ENCODE data around the gene CCDC34.

Gene CCDC34

DNA sequence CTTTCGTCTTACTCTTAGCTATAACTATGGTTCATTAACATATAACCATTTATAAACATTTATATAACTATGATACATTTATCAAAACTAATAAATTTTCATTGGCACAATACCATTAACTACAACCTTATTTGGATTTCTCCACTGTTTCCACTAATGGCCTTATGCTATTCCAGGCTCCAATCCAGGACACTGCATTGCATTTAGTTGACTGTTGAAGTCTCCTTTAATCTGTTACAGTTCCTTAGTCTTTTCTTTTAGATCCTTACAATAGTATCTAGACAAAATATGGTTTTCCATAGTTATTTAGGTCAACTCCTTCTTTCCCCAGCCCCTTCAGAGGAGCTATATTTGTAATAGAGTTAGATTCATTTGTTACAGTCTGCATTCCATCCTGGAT, 47.2 kb downstream of the CCDC34 start:
- DNase-seq, result no peak

DNA sequence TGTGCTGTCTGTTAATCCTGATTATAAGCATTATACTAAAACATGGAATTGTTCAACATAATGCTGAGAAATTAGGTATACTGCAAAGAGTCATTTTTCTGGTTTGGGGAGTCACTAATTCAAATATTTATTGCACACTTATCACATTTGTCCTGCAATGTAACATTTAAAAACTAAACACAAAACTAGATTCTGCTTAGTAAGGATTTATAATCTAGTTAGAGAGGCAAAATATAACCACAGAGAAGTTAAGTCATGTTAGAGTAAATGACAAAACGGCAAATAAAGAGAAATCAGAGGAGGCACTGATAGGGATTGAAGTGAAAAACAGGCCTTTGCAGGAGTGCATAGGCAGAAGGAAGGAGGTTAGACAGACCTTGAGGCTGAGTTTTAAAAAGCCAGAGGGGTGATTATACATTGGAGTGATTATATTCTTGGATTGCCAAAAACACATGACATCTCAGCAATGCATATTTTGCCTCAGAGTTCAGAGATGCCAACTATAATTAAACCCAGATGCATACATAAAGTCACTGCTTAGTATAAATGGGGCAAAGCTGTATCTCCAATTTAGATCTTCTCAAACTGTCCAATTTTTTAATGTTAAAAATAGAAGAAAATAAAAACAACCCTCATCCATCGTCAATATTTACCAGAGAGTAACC, 49.7 kb downstream of the CCDC34 start:
- DNase-seq, result no peak

DNA sequence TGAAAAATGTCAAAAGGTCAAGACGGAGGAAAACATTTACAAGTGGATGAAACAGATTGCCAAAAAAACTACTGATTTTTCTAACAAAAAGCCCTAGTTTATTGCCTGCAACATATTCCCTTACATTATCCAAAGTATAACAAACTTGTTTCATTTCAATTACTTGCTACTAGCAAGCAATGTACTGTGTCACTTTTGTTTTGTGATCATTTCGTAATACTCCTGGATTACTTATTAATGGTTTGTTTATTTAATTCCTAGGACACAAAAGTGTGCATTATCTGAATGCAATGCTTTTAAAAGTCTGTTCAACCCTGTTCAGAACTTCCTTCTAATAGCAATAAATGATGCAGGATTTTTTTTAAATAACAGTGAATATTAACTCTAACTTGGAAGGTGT, 50.9 kb downstream of the CCDC34 start:
- no peak for DNase-seq

DNA sequence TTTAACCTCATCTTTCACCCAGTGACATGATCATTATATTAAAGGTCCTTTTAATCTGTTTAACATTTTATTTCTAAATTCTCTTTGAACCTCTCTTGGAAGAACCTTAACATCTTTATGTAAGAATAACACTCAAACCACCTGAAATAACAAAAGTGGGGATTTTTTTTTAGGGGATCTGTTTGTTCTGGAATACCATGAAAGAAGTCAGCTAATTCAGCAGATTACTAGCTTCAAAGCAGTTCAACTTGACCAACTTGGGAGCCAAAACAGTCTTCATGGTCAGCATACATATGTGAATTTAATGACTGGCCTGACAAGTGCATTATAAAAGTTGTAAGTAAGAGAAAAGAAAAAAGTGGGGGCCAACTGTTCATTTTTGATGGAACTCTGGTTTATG, 52.3 kb downstream of the CCDC34 start:
- no peak for DNase-seq

DNA sequence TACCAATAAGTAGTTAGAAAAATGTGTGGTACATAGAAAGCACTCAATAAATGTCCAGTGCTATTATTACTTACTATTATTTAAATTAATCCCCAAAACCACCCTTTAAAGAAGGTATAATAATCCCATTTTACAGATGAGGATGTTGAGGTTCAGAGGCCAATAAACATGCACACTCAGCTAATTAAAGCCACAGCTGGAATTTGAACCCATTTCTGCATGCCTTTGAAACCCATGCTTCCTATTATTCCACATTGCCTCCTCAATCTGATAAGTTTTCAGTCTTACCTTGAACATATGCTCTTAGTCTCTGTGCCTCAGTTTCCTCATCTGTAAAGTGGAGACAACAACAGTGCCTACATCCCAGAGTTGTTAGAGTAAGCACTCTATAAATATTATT, 52.8 kb downstream of the CCDC34 start:
- no peak for DNase-seq

DNA sequence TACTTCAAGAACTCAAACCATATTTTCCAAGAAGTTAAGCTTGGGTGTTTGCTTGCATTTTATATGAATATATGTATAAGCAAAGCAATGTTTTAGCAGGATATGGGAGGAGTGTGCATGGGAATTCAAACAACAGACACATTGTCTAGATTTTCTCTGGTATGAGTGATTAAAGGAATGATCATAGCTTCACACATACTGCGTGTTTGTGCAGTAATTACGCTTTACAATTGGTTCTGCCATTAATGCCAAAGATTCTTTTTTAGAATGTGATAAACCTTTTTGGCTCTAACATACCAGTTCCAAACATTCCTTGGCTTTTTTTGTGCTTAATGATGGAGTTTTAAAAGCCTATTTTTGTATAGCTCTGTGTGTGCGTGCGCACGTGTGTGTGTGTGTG, 54.0 kb downstream of the CCDC34 start:
- no peak for DNase-seq

DNA sequence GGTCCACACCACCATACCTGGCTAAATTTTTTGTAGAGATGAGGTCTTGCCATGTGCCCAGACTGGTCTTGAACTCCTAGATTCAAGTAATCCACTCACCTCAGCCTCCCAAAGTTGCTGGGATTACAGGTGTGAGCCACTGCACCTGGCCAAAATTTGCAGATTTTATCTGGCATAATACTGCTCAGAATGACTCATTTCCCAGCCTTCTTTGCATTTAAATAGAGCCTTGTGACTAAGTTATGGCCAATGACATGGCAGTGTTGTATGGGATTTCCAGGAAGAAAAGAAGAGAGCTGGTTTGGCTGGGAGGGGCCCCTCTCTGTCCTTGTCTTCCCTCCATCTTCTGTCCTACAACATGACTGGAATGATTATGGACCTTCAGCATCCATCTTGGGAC, 55.8 kb downstream of the CCDC34 start:
- peak; percentile 3 for DNase-seq

DNA sequence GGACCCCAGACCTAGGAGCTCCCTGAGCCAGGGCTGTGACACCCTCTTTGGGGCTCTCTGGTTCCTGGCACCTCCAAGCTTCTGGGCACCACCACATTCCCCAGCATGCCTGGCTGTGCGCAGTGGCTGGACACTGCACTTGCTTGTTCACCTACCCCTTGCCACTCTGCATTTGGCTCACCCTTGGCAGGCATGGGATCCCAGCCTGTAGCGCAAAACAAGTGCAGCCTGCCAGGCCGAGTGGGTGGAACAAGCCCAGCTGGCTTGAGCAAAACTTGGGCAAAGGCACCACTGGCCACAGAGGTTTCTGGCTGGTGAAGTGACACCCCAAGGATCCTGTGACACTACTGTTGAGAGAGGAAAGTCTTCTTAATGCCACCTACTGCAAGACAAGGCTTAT, 57.3 kb downstream of the CCDC34 start:
- no peak for DNase-seq

DNA sequence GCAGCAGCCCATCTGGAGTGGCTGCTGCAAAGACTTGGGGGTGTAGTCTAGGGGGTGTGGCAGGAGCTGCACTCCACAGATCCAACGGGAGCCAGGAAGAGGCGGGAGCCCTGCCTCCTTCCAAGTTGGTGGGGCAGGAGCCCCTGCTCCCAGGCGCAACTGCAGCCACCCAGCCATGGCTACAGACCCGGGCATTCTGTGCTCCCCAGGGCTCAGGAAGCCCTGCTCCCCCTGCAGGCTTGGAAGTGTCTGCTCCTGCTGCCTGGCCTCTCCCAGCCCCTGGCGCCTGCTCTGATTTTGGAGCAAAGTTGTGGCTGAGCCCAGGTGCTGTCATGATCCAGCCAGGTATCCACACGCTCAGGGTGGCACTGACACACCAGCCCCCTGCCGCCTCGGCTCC, 58.5 kb downstream of the CCDC34 start:
- DNase-seq, result no peak

DNA sequence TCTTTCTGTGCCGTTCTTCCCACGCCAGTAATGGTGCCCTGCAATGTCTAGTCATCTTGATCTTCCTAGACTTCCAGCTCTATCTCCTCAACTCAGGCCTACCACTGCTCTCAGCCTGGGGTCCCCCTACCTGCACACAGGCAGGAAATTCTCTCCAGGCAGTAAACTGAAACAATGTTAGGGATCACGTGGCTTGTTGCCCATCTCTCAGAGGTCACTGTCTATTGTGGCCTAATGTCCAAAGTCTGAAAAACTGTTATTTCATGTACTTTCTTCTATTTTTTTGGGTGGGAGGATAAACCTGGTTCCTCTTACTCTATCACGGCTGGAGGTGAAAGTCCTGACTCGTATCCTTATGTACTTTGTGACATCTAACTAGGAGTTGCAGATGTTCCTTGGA, 59.1 kb downstream of the CCDC34 start:
- no peak for DNase-seq

DNA sequence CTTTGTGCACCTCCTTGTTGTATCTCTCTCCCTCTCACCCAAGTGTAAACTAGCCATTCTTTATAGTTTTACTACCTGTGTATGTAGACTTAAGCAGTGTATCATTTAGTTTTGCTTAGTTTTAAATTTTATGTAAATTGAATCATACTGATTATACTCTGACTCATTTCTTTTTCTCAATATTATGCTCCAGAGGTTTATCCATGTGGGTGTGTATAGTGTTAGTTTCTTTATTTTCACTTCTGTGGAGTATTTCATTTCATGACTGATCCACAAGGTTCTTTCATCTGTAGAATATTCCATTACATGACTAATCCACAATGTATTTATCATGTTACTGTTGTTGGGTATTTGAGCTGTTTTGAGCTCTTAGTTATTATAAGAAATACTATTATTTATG, 62.0 kb downstream of the CCDC34 start:
- peak; percentile 54 for DNase-seq

DNA sequence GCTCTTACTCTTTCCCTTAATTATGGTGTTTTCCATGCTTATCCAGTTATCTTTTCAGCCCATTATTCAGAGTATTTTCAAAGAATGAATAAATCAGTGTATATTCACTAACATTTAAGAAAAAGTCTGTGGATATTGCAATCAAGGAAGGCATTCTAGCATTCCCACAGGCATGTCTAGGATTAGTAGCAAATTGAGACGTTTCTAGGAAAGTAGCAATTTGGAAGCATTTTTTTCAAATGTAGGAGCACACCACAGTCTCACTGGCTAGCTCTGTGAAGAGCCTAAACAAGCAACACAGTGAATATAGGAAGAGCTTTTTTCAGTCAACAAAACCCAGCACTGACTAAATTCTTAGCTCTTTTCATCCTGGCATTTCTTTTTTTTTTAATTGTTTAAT, 65.4 kb downstream of the CCDC34 start:
- no peak for DNase-seq

DNA sequence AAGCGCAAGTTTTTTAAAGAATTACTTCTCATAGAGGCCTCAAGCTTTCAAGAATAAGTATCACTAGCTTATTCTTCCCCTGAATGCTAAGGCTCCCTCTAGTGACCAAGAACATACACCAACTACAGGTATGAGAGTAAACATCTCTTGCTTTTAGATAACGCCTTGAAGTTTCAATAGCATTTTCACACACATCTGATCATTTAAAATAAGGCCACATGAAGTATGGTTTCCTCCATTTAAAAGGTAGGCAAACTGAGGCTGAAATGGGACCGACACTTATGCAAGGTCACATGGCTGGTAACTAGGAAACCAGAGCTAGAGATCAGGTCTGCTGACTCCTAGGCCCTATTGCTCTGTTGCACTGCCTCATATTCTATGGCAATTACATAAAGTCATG, 66.5 kb downstream of the CCDC34 start:
- peak; percentile 36 for DNase-seq

DNA sequence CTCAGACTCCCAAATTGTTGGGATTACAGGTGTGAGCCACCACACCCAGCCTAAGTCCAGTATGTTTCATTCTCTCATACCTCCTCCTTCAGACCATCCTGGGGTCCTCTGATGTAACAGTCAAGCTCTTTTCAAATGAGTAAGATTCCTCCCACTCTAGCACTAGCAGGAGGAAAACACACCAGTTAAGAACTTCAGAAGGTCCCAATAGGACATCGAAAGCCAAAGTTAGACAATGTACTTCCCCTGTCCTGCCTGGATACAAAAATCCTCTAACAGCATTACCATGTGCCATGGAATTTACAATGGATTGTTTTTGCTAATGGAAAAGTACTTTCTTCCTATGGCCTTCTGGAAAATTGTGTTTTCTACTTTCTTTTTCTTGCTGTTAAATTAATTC, 67.1 kb downstream of the CCDC34 start:
- DNase-seq, result no peak

DNA sequence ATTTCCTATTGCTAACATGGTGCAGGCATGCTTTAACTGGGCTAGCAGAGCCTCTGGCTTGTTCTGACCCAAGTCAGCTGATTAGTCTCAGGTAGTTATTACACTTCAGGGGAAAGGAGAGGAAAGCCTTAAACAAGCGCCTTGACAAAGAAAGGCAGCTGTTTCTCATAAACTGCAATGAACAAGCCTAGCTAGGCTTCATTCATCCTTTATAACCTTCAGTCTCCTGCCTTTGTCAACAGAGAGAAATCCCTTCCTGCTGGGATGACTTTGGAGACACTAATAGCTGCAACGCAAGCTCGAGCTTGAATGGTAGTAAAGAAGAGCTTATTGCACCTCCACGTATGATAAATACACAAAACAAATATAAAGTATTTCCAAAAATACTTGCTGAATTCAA, 68.4 kb downstream of the CCDC34 start:
- DNase-seq, result no peak

DNA sequence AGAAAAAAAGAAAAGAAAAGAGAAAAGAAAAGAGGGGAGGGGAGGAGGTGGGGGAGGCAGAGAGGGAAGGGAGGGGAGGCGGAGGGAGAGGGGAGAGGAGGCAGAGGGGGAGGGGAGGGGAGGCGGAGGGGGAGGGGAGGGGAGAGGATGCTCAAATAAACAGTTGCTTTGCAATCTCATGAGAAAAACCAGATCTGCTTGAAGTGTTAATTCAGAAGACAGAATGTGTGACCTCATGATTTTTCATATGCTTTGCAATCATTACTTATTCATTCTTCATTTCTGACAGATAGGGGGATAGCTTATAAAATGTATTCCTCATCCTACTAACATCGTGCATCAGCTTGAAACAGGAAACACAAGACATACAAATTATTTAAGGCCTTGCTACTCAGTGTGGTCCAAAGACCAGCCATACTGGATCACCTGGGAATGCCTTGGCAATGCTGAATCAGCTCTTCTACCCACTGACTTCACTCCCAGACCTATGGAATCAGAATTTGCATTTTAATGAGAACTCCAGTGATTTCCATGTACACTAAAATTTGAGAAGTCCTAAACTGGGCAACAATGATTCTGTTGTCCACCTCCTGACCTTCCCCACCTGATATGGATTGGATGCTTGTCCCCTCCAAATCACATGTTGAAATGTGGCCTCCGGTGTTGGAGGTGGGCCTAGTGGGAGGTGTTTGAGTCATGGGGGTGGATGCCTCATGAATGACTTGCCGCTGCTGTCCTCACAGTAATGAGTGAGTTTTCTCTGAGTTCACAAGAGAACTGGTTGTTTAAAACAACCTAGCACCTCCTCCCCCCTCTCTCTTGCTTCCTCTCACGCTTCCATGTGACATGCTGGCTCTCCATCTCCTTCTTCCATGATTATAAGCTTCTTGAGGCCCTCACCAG, 69.2 kb downstream of the CCDC34 start:
- no peak for DNase-seq

DNA sequence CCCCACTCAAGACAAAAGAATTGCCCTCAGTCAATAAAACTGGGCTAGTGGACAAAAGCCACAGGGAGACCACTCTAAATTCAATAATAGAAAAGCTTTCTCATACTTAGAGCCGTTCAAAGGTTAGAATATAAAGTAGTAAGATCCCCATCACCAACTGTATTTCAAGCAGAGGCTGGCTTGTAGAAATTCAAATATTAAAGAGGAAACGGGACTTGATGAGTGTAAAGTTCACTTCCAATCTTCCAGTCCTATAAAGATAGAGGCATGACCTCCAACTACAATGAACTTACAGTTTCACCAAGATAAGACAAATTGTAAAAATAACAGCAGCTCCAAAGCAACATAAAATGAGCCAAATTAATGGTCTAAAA, 70.4 kb downstream of the CCDC34 start:
- no peak for DNase-seq

DNA sequence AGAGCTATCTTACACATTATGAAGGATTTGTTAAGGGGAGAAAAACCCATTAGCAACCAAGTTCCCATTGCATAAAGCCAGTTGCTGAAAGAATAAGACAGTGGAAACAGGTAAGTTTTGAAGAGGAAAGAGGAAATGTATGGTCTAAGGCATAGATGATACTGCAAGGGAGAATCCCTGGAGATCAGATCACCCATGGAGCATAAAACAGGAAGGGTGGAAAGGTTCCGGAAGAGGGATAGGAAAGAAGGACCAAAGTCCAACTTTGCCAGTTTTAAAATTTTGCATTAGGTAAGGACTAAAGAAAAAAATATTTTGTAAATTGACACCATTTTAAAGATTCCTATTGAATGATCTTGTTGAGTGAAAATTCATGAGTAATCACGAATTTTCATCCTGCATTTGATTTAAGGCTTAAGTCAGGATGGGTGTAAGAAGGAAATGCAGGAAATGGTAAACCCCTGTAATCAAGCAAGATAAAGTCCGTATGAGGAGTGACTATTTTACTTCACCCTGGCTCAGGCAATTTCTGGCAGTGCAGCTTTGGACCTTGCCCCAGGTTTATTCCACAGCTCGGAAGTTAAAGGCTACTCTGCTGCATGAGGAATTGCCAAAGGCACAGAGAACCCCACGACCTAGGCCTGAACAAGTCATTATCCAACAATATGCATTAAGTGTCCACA, 70.9 kb downstream of the CCDC34 start:
- DNase-seq, result no peak

DNA sequence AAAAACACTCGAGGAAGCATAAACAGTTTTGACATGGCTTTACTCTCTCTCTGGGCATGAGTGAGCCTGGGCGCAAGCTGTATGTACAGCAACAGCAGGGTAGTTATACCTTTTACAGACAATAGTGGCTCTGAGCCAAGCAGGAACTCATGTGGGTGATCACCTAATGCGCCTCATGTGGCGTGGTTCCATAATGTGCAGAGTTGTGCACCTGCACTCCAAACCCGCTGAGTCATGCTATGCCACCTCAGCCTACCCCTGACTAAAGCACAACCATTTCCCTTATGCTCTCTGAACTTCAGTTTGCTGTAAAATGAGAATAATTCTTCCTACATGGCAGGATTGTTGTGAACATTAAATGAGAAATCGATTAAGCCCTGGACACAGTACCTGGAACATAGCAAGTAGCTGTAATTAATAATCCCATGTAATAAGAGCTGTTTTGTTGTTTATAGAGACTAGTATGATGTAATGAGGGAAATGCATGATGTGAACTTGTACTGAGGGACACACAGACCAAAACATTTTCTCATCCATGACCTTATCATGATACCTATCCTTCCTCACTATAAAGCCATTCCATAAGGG, 71.6 kb downstream of the CCDC34 start:
- DNase-seq, result no peak

DNA sequence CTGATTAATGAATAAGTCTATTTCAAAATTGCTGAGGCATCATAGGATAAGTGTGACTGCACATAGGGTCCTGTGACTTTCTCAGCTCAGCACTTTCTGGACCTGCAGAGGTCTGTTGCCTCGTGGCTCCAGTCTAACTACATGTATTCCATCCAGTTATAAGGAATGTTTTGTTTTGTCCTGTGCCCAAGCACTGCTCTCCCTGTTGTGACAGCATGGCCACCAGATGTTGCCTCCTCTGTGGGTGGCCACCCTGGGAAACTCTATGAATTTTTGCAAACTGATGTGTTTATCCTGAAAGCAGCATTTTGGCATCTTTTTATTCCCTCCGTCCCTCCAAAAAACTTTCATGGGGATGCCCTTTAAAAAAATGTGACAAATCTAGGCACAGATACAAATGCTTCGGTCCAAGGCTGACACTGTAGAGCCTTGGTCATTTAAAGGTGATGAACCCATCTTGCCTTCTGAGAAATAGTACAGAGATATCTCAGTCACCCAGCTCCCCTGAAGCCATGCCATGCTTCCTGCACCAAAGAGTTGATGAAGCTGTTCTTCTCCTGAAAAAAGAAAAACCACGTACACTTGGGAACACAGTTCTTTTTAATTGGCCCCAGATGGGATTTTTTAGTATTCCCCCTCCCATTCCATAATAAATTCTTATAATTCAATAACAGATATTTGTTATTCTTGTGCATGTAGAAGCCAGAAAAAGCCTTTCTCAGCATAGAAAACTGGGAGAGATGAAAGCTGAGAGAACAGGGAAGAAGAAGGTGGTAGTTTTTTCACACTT, 72.6 kb downstream of the CCDC34 start:
- no peak for DNase-seq

All from activated CD4-positive, alpha-beta T cell treated with anti-CD3 and anti-CD28 coated beads, Interleukin-10, Interleukin-2, amounts not matched to agents 100 ng/mL and 50 ng/mL, durations not matched to agents 16 hours and 8 hours (primary cell).